ENCODE results near the gene EML5.

The EML5 gene

DNA sequence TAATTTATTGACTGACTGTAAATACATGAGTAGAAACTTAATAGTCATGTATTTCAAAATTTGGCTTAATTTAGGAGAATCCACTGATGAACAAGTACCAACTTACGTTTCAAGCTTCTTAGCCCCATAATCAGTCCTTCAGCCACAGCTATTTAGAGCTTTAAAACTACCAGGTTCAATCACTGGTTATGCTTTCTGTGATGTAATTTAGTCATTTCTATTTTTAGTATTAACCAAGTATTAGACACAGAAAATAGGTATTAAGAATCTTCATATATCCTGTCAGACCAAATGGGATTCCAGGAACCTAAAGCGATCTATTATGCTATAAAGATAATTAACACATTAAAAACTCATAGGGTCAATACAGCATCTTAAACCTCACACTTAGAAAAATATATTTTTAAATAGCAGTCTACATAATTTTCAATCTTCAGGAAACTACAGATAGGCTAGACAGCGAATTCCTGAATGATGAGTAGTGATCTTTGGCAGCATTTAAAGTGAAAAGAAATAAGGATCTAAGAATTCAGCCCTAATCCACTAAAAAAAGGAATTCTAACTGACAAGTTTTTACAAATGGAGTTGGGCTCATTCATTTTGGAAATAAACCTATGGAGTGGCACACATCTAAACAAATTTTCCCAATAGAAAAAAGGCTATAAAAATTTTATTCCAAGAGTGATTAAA lies 178.4 kb downstream of the EML5 start:
- DNase-seq (ENCODE audit: low read depth), result no peak

DNA sequence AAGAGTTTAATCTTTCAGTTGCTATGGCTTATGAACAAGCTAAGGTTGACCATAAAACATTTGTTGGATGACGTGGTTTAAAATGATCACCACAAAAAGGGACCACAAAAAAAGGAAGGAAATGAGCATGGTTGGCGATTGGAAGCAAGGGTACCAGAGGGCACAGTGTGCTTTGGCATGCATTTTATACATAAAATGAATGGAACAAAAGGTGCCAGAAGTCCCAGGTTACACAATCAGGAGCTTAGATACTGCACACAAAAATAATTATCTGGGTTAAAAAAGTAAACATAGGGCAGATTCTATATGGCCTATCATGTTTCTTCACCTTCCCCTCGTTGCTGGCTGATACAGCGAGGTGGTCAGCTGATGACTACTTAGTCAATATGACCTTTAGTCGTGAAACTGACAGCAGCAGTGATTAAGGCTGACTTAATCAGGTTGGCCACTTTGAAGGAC lies 179.2 kb downstream of the EML5 start:
- DNase-seq (ENCODE audit: low read depth), result no peak

DNA sequence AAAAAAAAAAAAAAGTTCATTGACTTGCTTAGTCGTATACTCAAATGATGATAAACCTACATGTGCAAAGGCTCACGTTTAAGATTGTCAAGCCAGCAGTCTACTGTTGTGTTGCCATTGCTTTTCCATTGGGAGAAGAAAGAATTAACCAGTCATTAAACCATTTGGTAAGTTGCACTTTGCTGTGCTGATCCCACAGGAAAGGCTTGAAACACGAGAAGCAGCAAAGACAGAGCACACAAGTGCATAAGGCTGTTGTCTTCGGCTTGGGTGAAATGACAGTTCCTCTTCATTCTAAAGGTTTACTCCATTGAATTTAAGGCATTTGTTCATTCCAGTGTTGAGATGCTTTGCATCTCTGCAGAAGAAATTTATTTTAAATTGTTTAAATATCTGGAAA lies 179.8 kb downstream of the EML5 start:
- no peak for DNase-seq (ENCODE audit: low read depth)

DNA sequence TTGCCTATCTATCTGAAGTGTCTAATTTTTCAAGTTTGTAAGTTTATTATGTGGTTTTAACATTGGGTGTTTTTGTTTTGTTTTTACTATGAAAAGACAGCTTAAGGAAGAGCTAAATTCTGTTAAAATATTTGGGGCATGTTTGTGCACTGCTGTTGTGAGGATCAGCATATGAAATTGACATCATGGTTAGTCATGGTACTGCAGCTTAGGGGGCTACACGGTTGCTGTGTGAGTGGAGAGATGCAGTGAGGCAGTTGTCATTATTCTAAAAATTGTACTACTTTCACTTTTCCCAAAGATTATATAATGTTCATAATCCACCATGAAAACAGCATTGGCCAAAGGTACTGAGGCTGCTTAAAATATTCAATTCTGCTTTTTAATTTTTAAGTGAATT lies 180.9 kb downstream of the EML5 start:
- no peak for DNase-seq (ENCODE audit: low read depth)

DNA sequence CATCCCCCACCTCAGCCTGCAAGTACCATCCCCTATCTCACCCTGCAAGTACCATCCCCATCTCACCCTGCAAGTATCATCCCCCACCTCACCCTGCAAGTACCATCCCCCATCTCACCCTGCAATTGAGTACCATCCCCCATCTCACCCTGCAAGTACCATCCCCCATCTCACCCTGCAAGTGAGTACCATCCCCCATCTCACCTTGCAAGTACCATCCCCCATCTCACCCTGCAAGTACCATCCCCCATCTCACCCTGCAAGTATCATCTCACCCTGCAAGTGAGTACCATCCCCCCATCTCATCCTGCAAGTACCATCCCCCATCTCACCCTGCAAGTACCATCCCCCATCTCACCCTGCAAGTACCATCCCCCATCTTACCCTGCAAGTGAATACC lies 184.9 kb downstream of the EML5 start:
- no peak for DNase-seq (ENCODE audit: low read depth)

DNA sequence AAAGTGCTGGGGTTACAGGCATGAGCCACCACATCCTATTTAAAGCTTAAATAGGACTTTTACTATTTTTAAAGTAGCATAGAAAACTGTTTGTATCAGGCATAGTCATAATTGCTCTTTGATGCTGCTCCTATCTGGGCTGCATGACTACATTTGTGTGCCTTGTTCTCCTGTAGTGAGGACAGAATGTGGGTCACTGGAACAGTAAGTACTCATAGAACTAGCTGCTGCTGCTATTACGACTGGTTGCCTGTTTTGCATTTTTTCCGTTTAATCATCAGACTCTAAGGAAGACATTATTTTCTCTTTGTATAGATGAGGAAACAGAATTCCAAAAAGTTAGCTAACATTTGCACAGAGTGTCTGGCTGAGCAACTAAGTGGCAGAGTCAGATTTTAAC lies 187.2 kb downstream of the EML5 start:
- no peak for DNase-seq (ENCODE audit: low read depth)

DNA sequence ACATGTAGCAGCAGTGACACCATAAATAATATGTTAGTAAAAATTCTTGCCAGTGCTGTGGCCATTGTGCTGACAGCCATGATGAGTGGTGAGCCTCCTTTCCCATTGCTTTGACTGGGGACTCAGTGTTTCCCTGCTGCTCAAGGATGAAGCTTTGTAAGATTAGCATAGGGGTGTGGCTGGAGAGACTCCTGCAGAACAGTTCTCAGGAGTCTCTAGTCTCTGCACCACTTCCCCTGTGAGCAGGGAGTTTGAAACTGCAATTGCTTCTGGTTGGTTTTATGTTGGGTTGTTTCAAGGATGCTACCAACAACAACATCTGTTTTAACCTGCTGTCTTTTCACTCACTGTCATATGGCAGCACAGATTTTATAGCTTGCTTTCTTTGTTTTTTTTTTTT lies 188.5 kb downstream of the EML5 start:
- DNase-seq (ENCODE audit: low read depth), result no peak

DNA sequence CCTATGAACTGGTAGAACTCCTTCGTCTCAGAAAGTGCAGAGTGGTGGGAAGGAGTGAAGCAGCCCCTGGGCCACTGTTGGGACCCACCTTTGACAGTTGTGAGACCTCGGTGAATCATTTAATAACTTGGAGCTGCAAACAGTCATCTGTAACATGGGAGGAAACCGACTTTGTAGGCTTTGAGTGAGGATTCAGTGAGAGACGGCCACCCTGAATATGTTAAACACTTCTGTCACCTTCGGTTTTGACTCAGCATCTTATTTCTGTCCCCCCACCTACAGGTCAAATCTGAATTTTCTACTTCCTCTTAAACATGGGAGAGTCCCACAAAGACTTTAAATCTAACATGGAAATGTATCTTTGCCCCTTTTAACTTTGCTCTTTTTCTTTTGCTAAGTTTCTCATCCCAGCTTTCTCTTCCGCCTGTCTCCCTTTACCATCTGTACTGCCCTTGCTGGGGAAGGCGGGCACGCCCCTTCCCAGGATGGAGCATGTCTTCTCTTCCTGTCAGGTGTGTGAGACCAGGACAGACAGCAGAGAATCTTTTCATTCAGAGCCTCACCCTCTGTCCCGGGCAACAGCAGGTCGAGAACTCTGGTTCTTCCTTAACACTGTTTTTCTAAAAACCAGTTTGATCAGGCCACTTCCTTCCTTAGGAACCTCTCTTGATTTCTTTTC lies 192.9 kb downstream of the EML5 start:
- no peak for DNase-seq (ENCODE audit: low read depth)

DNA sequence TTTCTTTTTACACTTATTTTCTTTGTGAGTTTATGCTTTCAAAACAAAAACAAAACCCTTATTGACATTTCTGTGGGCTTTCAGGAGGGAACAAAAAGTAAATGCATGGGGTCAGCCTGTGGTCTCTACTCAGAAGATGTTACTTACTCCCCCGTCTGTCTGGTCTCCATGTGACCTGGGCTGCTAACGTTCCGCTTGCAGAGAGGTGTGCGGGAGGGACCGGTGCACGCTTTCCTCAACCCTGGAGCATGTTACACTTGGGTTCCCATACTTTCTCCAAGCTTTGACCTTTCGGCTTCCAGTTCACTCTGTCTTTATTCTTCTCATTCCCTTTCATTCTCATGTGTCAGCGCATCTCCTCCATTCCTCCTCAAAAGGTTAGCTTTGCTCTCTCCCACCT lies 193.4 kb downstream of the EML5 start:
- no peak for DNase-seq (ENCODE audit: low read depth)

DNA sequence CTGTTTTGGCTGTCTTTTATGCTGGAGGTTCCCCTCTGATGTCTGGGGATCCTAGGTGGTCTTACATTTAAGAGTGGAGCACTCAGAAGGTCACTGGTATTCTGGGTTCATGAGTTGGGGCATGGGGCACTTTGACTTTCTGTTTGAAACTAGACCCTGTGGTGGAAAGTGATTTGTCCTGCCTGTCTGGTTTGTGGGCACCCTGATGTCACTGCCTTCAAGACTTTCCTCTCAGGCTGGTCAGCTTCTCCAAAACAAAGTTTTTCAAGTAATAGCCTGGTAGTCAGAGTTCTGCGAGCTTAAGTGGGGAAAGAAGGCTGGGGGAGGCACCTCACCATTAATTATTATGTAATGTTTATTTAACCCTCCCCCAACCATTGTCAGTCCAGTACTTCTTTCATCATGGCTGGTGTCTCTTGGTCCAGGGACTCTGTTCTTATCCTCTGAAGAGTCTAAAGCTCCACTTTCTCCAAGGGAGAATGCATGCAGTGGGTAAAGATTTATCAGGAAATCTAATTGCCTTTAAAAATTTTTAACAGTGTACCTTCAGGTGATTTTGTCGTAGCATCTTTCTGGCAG lies 194.6 kb downstream of the EML5 start:
- DNase-seq (ENCODE audit: low read depth), result no peak

DNA sequence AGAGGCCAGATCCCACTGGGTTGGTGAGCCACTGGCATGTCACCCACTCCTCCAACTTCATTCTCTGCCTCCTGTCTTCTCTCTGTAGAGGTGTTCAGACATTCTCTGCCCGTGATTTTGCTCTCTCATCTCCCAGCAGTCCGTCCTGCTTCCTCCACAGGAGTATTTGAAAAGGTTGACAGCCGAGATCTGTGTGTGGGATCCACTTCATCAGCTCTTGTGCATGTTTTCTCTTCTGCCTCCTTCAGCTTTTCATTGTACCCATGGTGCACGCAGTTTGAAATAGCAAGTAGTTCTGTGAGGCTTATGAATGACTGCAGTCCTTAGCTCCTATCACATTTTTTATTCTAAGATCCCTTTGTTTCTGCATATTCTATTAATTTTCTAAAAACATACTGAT lies 195.2 kb downstream of the EML5 start:
- no peak for DNase-seq (ENCODE audit: low read depth)

DNA sequence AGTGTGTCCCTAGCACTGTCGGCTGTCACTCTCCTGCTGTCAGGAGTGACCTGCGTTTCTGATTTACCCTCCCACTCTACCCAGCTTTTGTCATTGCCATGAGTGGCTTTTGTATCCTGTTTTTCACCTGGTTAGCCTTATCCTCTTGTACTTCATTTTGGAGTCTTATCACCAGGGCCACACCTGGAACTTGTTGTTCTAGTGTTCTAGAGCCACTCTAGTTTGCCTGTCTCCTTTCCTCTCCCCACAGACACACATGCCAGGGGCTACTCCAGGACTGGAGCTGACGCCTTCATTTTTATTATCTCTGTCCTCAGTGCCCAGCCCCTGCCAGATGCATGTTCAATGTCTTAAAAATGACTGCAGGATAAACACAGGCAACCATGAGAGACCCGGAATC lies 195.7 kb downstream of the EML5 start:
- DNase-seq (ENCODE audit: low read depth), result no peak

DNA sequence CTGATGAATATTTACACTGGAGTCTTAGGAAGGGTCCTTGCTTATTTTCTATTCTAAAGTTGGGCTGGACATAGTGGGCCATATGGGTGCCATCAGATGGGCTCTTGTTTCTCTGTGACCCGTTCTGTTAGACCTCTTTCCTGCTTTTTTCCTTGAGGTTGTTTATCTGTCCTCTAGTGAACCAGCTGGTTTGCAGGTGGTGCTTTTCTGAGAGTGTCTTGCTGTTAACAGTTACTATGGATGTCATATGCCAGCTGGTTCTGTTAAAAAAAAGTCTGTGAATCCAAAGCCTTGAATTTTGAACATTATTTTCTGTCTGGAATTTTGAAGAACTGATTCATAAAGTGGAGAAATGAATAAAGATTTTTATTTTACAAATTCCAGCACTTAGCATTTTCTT lies 200.7 kb downstream of the EML5 start:
- no peak for DNase-seq (ENCODE audit: low read depth)

DNA sequence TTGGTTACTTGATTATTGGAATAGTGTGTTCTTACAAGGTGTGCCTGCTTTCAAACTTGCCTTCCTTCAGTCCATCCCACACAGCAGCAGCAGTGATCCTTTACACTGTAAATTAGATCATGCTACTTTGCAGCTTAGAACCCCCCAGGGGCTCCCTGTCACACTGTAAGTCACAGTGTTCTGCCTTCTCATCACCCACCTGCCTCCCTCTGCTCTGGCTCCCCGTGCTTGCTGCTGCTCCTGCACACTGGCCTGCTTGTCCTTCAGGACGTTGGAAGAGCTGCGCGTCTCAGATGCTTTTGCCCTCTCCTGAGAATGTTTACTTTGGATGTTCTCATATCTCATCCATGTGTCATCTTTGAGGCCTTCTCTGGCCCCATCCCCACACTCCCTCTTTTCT lies 202.6 kb downstream of the EML5 start:
- no peak for DNase-seq (ENCODE audit: low read depth)

DNA sequence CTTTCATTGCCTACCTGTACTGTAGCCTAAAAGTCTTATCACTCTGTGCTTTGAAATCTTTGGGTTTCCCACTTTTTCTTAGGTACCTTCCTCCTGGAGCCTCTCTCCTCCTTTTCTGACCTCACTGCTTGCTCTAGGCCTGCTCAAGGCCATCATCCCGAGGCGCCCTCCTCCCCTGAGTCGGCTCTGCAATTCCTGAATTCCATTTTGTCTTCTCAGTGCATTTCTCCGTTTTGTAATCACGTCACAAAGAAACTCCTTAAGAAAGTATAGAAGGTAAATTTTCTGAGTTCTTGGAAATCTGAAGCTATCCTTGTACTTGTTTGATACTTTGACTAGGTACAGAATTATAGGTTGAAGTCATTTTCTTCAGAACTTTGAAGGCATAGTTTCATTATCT lies 204.7 kb downstream of the EML5 start:
- no peak for DNase-seq (ENCODE audit: low read depth)

DNA sequence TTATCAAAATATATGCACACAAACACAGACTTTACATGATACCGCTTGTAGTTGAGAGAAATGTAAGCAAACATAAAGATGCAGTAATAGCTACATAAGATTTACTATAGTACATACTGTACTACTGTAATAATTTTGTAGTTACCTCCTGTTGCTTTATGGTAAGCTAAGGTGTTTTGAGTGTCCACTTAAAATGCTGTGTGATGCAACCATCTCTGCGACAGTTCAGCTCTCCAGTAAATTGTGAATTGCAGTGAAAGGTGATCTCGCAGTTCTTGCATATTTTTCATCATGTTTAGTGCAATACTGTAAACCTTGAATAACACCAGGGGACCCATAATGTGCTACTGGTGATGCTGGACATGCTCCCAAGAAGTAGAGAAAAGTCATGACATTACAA lies 208.3 kb downstream of the EML5 start:
- DNase-seq (ENCODE audit: low read depth), result no peak

DNA sequence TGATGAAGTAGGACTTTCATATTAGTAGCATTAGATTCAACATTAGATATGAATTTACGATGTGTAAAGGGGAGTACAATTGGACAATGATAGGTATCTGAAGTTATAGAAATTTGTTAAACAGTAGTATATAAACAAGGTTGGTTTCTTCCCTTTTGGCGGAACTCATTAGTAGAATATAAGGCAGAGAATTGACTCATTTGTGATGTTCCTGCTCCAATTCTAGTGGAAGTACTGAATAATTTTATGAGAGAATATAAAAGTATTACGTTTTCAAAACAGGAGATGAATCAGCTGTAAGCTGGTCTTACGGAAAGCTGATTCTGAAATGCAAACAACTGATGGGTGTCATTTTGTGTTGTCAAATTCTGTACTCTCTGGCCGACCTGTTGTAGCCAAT lies 216.5 kb downstream of the EML5 start:
- no peak for DNase-seq (ENCODE audit: low read depth)

DNA sequence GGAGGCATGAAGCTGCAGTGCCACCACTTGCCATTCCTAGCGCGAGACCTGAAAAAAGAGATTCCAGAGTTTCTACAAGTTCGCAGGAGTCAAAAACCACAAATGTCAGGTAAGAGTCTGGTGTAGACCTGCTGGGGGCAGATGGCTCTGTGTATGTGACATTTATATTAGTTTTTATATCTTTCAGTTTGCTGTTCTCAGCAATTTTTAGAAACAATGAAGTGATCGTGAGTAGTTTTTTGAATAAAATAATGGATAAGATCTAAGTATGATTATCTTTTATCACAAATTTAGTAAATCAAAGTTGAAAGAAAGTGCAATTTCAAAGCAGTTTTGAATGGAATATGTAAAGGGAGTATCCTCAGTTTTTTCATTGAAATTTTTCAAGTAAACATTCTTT lies 220.6 kb downstream of the EML5 start:
- no peak for DNase-seq (ENCODE audit: low read depth)

DNA sequence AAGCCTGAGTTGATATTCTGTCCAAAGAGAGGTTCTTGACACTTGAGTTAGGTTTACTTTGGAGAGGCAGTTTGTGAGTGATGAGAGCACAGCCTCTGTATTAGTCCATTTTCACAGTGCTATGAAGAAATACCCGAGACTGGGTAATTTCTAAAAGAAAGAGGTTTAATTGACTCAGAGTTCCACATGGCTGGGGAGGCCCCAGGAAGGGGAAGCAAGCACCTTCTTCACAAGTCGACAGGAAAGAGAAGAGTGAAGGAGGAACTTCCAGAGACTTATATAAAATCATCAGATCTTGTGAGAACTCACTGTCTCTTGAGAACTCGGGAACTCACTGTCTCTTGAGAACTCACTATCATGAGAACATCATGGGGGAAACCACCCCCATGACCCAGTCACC lies 224.6 kb downstream of the EML5 start:
- DNase-seq (ENCODE audit: low read depth), result no peak

DNA sequence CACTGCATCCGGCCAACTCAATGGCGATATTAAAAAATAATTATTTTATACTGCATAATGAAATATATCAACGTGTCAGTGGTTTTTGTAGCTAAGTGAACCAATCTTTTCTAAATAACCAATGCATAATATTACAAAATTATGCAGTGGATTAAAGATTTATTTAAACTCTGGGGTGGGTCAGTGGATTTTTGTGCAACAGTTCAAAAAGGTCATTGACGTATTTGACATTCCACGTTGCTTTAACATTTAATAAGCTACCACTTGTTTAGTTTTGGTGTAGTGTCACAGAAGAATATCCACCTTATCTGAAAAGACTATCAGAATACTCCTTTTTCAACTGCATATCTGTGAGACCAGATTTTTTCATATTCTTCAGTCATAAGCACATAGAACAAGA lies 227.3 kb downstream of the EML5 start:
- DNase-seq (ENCODE audit: low read depth), result no peak

DNA sequence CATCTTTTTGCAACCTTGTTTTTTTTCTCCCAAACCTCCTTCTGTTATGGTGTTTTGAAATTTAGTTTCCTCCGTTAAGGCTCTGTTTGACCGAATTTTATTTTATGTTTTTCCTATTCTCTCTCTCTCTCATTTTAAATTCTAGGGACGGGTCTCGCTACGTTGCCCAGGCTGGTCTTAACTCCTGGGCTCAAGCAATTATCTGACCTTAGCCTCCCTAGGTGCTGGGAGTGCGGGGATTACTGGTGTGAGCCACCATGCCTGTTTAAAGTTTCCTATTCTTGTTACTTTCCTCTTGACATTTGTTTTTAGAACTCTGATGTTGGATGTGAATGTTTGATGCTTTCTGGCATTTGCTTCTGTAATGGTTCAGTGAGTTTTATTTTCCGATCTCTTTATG lies 228.9 kb downstream of the EML5 start:
- DNase-seq (ENCODE audit: low read depth), result no peak

DNA sequence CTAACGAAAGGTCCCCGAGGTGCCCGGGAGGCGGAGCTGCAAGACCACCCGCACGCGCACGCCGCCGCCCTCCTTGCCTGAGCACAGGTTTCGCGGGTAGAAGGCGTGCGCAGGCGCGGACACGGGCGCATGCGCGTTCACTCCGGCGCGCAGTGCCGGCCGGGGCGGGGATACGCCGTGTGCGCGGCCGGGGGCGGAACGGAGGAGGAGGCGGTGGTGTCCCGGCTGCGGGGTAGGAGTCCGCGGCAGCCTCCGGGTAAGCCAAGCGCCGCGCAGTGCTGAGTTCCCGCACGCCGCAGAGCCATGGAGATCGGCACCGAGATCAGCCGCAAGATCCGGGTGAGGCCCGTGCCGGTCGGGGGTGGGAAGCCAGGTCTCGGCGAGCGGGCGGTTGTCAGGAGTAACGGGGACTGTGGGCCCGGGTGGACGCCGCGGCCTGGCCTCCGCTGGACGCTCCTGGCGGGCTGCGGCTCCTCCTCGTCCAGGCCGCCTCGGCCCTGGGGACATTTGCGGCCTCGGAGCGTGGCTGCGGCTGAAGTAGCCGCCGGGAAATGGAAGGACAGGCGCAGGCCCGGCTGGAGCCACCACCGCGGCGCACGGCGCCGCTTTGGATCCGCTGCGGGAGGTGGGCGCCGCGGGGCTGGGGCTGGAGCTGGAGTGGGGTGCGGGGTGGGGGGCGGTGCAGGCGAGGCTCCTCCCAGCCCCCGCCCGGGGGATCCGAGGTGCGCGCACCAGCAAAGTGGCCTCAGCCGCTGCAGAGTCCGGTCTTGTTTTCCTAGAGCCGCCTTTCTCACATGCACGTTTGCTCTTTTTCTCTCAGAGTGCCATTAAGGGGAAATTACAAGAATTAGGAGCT lies 229.7 kb downstream of the EML5 start, which contains the start of gene ZC3H14:
Gene ZC3H14 (plus strand): TSS at position 207 of the 856 bp plus-strand sequence. CDS start 97 bp downstream, at position 304.
- DNase-seq (ENCODE audit: low read depth), result peak; percentile 84

DNA sequence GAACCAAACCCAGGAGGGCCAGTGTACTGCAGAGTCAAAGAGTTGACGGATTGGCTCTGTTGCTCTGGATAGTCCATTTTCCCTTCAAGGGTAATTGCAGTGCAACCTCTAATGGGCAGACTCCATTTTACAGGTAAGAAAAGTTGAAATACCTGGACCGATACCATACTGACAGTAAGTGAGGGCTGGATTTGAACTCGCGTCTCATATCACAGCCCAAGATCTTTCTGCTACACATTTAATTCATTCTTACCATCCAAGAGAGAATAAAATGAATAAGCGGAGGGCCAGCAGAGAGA lies 230.3 kb downstream of the EML5 start:
- DNase-seq (ENCODE audit: low read depth), result no peak
